GM10266 (cell line): Measurements from ENCODE around the gene TOM1.

Experiments used
- DNase-seq: peaks from one replicate; pipeline ENCODE4 v3.0.0; 2012; ENCODE audit errors: extremely low spot score
- CTCF ChIP-seq: IDR thresholded peaks from 2 replicates; pipeline ENCODE4 v1.5.1; 2012; ENCODE audit warnings: mild to moderate bottlenecking, low read depth; ENCODE audit not compliant: control insufficient read depth, insufficient read depth; ENCODE audit errors: missing control alignments

The TOM1 gene

GRCh38 chr22:35318346-35319215, 18.9 kb downstream of the TOM1 start:
- no peak for DNase-seq
- no peak for TF ChIP-seq CTCF

GRCh38 chr22:35319244-35319985, 19.7 kb downstream of the TOM1 start:
- DNase-seq: no peak
- TF ChIP-seq CTCF: no peak

GRCh38 chr22:35322126-35322525, 22.4 kb downstream of the TOM1 start:
- DNase-seq: no peak
- TF ChIP-seq CTCF: no peak

- no peak for TF ChIP-seq CTCF
- DNase-seq: no peak
Measured at GRCh38 chr22:35322893-35323292, 23.2 kb downstream of the TOM1 start.

- no peak for TF ChIP-seq CTCF
- no peak for DNase-seq
Measured at GRCh38 chr22:35323305-35323704, 23.6 kb downstream of the TOM1 start.

- no peak for TF ChIP-seq CTCF
- no peak for DNase-seq
Measured at GRCh38 chr22:35324067-35324466, 24.4 kb downstream of the TOM1 start.

- no peak for TF ChIP-seq CTCF
Measured at GRCh38 chr22:35324762-35325161, 25.1 kb downstream of the TOM1 start.

More at GRCh38 chr22:35324762-35325161, 25.1 kb downstream of the TOM1 start:
- no peak for DNase-seq
